Activated CD8-positive, alpha-beta memory T cell treated with anti-CD3 and anti-CD28 coated beads for 36 hours (primary cell): ENCODE results near the gene TRPV3. TPM values are rescaled to one million over a fixed set of nuclear protein-coding genes. Genes with fewer than 3 reads are reported as not detected.
"Not testable (repeated sequence)": the region's sequence is repeated elsewhere in the genome, so short reads cannot be mapped to it uniquely, and the experiment has no call there.

Experiments
- CTCF ChIA-PET: fragments of 350-600 bp; sonication (Branson Sonifier 250); formaldehyde crosslinking; loops from one replicate; lab custom pipeline; 2021; ENCODE audit warnings: antibody characterized with exemption; lab: Charles Lee
- POLR2A ChIA-PET: fragments of 350-600 bp; sonication (Branson Sonifier 250); formaldehyde crosslinking; loops from one replicate; lab custom pipeline; 2021; ENCODE audit warnings: antibody characterized with exemption; lab: Charles Lee
- total RNA-seq, 2 experiments: library from RNA; stranded (reverse); gene quantifications; one replicate each; pipeline ENCODE4 v1.2.3, GENCODE V29; 2021

TRPV3 gene
- total RNA-seq, 2 experiments from 2014 or later: 0.32 to 0.61 TPM

DNA sequence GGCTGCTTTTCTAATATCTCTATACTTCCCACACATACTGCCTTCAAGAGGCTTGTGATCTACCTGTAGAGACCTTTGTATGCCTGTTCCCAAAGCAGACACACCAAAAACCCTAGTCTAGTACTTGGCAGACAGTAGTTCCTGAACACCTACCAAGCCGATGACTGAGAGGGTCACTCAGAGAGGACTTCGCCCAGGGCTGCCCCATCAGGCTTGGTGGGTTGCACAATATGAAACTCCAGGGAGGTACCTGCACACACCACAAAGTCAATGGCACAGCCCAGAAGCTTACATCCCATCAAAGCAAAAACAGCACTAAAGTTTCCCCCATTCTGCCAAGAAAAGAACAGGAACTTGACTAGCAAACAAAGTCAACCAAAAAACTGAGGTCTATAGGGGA, 51.6 kb downstream of the TRPV3 start:
- CTCF ChIA-PET: no interaction called here
- POLR2A ChIA-PET: no interaction called here

DNA sequence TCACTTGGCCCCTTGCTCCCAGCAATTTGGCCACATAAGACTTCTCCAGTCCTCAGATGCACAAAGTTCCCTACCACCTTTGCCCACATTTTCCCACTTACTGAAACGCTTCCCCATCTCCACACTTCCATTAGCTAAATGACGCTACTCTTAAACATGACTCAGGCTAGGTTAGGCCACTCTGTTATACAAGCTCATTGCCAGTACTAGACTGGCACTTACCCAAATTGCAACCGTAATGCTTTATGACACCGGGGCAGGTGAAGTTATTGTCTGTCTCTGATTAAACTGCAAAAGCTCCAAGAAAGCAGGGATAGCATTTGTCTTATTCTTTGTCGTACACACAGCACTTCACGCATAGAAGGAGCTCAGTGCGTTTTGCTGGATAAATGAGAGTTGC, 52.6 kb downstream of the TRPV3 start:
- ChIA-PET POLR2A (no interaction called here), CTCF (no interaction called here)

DNA sequence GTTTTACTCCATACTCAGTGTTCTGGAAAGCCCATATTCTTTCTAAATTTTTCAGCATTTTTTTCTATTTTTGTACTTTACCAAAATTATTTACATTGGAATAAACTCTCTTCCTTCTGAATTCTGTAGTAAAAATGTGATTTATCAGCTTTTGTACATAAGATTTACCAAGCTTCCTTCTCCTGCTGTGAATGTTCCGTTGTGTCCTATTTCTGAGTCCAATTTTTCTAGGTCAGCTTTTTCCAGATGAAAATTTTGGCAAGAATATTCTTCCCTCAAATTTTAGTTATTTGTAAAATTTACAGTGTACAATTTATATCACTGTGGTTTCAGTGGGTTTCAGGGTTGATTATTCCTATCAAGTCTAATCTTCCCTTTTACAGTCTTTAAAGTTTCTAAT, 54.3 kb downstream of the TRPV3 start:
- POLR2A ChIA-PET: no interaction called here

DNA sequence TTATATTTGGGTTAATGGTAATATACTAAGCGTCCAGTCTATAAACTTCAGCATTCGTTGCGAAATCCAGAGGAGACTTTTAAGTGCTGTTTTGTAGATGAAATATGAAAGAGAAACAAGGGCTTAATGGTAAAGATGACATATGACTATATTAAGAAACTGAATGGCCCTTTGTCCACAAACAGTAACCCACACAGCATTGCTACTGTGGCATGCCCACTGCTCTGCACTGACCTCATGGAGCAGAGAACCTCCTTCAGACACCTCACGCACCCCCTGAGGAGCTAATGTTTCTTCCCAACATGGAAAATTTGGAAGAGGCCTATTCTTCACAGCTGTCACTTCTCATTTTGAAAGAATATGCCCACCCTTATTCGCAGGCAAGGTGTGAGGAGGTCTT, 55.1 kb downstream of the TRPV3 start:
- POLR2A ChIA-PET: no interaction called here
- CTCF ChIA-PET: no interaction called here

More for the DNA sequence above, 54.3 kb downstream of the TRPV3 start:
- CTCF ChIA-PET: no interaction called here

DNA sequence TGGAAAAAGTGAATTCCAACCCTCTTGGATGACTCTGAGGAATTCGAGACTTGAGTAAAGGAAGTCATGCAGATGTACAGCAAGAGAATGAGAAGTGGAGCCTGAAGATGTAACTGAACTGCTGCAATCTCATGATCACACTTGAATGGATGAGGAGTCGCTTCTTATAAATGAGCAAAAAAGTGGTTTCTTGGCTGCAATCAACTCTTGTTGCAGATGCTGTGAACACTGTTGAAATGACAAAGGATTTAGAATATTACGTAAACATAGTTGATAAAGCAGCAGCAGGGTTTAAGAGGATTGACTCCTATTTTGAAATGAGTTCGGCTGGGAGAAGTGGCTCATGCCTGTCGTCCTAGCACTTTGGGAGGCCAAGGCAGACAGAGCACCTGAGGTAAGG, 56.3 kb downstream of the TRPV3 start:
- CTCF ChIA-PET: no interaction called here
- POLR2A ChIA-PET: no interaction called here

DNA sequence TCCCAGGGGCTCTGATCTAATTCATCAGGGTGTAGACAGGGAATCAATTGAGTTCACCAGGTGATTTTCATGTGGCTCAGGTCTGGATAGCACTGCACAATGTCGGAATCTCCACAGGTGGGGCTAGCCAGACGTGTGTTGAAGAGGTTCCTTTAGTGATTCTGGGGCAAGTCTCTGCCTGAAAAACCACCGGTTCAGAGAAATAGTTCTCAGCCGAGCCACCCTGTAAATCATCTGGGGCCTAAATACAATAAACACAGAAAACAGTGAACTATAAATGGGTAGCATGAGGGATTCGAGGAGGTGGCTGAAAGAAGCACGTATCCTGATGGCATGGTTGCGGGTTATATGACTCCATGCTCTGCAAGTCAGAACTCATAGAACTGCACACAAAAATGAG, 60.5 kb downstream of the TRPV3 start:
- POLR2A ChIA-PET: no interaction called here
- CTCF ChIA-PET: no interaction called here

DNA sequence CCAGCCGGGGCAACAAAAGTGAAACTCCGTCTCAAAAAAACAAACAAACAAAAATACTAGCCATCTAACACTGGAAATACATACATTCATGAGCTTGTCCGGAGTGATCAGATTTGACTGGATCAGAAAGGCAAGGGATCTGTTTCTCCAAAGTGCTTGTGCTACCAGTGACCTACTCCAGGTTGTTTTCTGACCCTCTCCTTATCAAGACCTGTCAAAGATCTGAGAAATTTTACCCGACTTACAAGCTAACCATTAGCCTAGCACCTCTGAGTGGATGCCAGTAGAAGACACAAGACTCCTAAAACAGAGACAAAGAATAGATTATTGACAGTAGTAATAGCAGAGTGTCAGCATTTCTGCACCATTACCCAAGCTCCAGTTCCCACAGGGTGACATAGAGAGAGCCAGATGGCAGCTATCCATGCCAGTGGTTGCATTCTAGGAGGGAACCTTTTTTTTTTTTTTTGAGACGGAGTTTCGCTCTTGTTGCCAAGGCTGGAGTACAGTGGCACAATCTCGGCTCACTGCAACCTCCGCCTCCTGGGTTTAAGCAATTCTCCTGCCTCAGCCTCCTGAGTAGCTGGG, 72.0 kb downstream of the TRPV3 start:
- POLR2A ChIA-PET: no interaction called here
- CTCF ChIA-PET: interaction anchor here (0.5 kb wide), 1 partner anchor 660 kb away, joined by 3 read pairs; no protein-coding TSS in a partner anchor

DNA sequence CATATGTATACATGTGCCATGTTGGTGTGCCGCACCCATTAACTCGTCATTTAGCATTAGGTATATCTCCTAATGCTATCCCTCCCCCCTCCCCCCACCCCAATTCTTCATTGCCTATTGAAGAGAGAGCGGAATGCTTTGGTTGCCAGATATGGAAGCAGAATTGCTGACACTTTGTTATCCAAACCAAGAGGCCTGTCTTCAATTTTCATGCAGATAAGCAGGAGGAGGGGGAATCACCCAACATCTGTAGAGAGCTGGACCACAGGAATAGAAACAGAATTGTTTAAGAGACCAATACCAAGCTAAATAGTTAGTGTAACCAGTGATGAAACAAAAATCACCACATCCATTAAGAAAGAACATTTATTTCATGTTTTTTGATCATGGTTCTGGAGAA, 74.8 kb downstream of the TRPV3 start:
- ChIA-PET CTCF (no interaction called here), POLR2A (no interaction called here)

DNA sequence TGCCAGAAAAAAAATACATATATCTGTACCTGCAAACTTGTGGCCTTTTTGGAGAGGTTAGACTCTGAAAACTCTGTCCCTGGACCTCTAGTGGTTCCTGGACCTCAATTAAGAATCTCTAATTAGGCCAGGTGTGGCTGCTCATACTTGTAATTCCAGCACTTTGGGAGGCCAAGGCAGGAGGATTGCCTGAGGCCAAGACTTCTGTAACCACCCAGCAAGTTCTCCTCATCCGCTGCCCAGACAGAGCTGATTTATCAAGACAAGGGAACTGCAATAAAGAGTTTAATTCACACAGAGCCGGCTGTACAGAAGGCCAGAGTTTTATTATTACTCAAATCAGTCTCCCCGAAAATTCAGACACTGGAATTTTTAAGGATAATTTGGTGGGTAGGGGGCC, 77.6 kb downstream of the TRPV3 start:
- CTCF ChIA-PET: no interaction called here
- POLR2A ChIA-PET: no interaction called here

DNA sequence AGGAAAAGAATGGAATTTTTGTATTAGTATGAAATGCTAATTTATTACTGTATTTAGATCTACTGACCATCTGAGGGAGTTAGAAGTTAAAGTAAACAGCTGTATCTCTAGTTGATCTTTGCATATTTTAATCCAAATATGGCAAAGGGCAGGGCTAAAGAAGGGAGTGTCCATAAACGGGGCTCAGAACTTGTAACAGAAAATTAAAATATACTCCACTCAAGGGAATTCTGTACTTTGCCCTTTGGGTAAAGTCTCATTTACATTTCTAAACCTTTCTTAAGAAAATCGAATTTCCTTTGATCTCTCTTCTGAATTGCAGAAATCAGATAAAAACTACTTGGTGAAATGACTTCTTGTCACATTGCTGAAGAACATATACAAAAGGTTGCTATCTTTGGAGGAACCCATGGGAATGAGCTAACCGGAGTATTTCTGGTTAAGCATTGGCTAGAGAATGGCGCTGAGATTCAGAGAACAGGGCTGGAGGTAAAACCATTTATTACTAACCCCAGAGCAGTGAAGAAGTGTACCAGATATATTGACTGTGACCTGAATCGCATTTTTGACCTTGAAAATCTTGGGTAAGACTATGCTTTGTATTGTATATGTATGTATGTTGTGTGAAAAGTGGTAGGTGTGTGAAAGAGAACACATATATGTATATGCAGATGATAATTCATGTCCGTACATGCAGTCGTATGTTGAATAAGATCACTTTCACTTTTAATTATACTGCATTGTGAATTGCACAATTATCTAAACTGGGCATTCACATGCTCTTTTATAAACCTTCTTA, 81.6 kb downstream of the TRPV3 start, which contains the start of gene ASPA:
Gene ASPA (plus strand): TSS at position 186 of the 799 bp plus-strand sequence. CDS start 163 bp downstream, at position 349.
- ChIA-PET POLR2A (no interaction called here), CTCF (no interaction called here)

DNA sequence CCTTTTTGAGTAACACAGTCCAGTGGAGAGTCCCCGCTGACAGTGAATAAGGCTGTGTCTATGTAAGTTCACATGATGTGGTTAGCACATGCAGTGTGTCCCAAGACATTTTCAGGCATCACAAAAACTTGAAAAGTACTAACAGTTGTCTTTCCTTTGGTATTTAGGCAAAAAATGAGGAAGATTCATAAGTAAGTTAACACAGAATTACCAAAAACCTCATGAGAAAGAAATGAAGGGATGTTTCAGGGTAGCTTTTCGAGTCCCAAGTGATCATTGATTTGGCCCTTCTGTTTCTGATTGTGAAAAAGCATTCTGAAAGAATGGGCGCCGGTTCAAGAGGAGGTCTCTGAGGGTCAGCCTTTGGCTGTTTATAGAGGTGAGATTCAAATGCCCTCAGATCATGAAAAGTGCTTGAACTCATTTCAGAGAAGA, 82.3 kb downstream of the TRPV3 start:
- ChIA-PET POLR2A (no interaction called here), CTCF (no interaction called here)

DNA sequence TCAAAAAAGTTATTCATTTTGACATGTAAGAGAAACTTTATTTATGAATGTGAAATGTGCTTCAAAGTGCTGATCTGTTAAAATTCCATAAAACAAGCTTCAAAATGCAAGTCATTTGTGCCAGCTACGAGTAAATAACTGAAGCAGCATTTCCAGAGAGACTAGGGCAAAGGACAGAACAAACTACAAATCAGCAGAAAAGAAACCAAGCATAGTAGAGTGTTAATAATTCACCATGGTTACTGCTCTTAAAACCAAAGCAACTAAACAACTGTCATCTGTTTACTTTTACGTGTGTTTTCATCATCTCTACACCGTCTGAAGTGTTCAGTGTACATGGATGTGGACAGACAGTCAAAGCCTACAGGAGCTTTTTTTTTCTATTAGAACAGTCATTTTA, 83.4 kb downstream of the TRPV3 start:
- ChIA-PET CTCF (no interaction called here), POLR2A (no interaction called here)

DNA sequence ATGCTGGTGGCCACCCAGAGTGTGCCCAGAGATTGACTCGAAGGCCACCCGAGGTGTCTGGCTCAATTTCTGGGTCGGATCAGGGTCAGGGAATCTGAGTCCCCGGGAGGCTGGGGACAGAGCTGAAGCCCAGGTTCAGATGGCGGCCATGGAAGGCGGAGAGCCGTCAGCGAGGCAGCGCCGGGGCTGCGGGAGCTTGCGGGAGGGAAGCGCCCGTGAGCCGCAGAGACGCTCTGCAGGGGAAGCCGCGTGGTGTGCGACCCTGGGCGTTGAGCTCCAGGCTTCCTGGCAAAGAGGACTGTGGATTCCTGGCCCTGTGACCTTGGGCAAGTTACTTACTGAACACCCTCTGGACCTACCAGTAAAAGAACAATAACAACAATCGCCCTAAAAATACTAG, 85.5 kb downstream of the TRPV3 start:
- CTCF ChIA-PET: no interaction called here
- POLR2A ChIA-PET: no interaction called here

DNA sequence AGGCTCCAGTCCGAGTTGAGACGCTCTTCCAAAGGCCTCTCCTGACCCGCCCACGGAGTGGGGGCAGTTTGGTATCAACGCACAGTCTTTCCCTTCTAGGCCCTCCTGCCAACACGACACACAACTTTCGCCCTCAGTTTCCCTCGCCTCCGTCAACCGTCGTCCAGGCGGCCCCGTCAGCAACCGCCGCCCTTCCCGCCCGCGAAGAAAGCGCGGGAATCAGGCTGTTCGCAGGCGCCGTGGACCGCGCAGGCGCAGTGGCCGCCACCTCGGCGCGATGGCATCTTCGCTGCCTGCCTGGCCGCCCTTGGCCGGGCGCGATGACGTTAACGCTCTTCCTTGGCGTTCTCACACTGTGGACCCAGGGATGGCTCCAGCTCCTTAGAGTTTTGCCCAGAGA, 86.0 kb downstream of the TRPV3 start, which contains the start of gene SPATA22:
Gene SPATA22 (minus strand): TSS at position 221 of the 400 bp plus-strand sequence. CDS start 2,494 bp downstream, outside the sequence.
- ChIA-PET POLR2A (no interaction called here), CTCF (no interaction called here)

DNA sequence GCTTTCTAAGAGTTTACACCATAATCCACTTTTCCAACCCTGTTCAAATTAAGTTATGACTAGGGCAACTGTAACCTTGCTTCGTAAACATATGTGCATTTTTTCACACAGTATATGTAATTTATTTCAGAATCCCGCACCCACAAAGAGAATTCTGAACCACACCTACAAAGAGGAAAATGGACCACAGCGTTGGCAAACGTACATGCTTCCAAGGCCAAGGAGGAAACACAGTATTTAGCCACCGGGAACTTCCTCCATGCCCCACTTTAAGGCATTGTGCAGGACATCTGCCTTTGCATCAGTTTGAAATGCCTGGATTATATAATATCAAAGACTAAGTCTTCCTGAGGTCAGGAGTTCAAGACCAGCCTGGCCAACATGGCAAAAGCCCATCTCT, 88.1 kb downstream of the TRPV3 start:
- ChIA-PET CTCF (no interaction called here), POLR2A (no interaction called here)

DNA sequence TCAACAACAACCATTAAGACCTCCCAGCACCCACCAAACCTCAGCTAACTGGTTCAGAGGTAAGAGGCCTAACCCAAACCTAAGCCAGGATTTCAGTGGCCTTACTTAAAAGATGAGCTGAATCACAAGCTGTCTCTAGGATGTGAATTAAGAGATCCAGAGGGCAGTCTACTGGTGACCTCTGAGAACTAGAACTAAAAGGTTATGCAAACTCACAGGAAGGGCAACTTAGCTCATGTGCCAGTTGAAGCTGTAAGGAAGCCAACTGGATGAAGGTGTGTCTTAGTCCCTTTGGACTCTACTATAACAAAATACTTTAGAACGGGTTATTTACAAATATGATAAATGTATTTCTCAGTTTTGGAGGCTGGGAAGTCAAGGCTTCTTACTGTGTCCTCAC, 91.3 kb downstream of the TRPV3 start:
- POLR2A ChIA-PET, CTCF ChIA-PET: not testable (repeated sequence)

Other genes with a start within 250 kb of the TRPV3 start
- gene OR3A2, start 171.5 kb downstream of the TRPV3 start, total RNA-seq: 1 to 10 TPM; 5.3 to 5.6 TPM
- gene OR1E1, start 159.4 kb downstream of the TRPV3 start, total RNA-seq: not detected
- gene OR3A3, start 146.4 kb downstream of the TRPV3 start, total RNA-seq: not detected
- not detected for gene OR1E2, start 124.0 kb downstream of the TRPV3 start, total RNA-seq
- under 1 TPM in 1 of 2 experiments, not detected in 1; 0.36 TPM for gene SPATA22, start 86.0 kb downstream of the TRPV3 start, total RNA-seq
- gene ASPA, start 81.8 kb downstream of the TRPV3 start, total RNA-seq: not detected
- 1 to 10 TPM; 2.8 to 3.2 TPM for gene TRPV1, start 51.6 kb upstream of the TRPV3 start, total RNA-seq
- 10 to 100 TPM; 17.5 to 17.6 TPM for gene SHPK, start 78.4 kb upstream of the TRPV3 start, total RNA-seq
- 10 to 100 TPM; 29.4 to 31.2 TPM for gene CTNS, start 78.9 kb upstream of the TRPV3 start, total RNA-seq
- 10 to 100 TPM; 22.4 to 23.5 TPM for gene TAX1BP3, start 110.8 kb upstream of the TRPV3 start, total RNA-seq
- gene EMC6, start 111.0 kb upstream of the TRPV3 start, total RNA-seq: 10 to 100 TPM; 91.7 to 92.5 TPM
- gene P2RX5, start 138.3 kb upstream of the TRPV3 start, total RNA-seq: 10 to 100 TPM; 15.4 to 16.5 TPM
- 10 to 100 TPM; 17.1 to 18.4 TPM for gene HASPIN, start 166.1 kb upstream of the TRPV3 start, total RNA-seq
- 10 to 100 TPM; 38.0 to 38.8 TPM for gene ITGAE, start 243.4 kb upstream of the TRPV3 start, total RNA-seq